Kidney epithelial cell (primary cell): Measurements from ENCODE around the gene DBX2. TPM values are rescaled to one million over a fixed set of nuclear protein-coding genes. Genes with fewer than 3 reads are reported as not detected.

Experiments used
- DNase-seq: peaks from one replicate; pipeline ENCODE4 v3.0.0-alpha.2; 2010; ENCODE audit warnings: low read depth
- H3K27me3 ChIP-seq: 2 replicates; pipeline ENCODE4 v1.6.0; 2011; ENCODE audit warnings: low read length; ENCODE audit not compliant: control insufficient read depth, insufficient read depth
- H3K36me3 ChIP-seq: 2 replicates; pipeline ENCODE4 v1.5.1; 2011; ENCODE audit warnings: low read length; ENCODE audit not compliant: control insufficient read depth, insufficient read depth
- H3K4me3 ChIP-seq: 2 replicates; pipeline ENCODE4 v1.5.1; 2011; ENCODE audit warnings: low read depth, mild to moderate bottlenecking, control low read depth, low read length
- total RNA-seq: library from RNA; depleted of rRNA; stranded (reverse); fragments of >200 nt; gene quantifications from 2 replicates; pipeline ENCODE4 v1.2.3, GENCODE V29; 2015
- TF ChIP-seq, protein P1 (sequence below): IDR thresholded peaks from 2 replicates; pipeline ENCODE4 v1.5.1; 2011; ENCODE audit warnings: mild to moderate bottlenecking, moderate library complexity, low read length, control low read depth, inconsistent platforms; ENCODE audit not compliant: insufficient read depth, poor library complexity, severe bottlenecking

Gene DBX2
- total RNA-seq, 1 donor from 2014 or later, result not detected

DNA sequence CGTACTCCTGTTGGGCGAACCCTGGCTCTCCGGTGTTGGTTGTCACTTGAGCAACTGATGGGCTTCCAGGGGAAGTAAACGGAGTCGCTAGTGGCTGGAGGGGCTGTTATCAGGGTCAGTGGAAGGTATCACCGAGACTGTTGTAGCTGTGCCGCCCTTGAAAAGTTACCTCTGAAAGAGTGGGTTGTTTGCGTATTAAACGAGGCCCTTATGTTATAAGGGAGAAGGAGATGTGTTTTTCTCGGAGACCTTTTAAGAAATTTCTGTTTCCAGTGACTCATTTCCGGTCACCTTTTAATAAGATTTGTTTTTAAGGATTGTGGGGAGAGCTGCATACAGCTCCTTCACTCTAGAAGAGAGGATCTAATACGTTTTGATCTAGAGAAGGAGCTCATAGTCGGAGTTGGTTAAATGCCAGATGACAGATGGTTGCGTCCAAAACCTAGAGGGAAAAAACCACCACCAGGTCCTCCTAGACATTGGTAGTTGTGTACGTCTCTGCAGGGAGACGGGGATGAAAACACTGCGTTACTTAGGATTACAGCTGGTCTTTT, 750 bp upstream of the DBX2 start:
- no peaks in the 10 kb centered on the region for H3K36me3 ChIP-seq
- TF ChIP-seq, protein P1, sequence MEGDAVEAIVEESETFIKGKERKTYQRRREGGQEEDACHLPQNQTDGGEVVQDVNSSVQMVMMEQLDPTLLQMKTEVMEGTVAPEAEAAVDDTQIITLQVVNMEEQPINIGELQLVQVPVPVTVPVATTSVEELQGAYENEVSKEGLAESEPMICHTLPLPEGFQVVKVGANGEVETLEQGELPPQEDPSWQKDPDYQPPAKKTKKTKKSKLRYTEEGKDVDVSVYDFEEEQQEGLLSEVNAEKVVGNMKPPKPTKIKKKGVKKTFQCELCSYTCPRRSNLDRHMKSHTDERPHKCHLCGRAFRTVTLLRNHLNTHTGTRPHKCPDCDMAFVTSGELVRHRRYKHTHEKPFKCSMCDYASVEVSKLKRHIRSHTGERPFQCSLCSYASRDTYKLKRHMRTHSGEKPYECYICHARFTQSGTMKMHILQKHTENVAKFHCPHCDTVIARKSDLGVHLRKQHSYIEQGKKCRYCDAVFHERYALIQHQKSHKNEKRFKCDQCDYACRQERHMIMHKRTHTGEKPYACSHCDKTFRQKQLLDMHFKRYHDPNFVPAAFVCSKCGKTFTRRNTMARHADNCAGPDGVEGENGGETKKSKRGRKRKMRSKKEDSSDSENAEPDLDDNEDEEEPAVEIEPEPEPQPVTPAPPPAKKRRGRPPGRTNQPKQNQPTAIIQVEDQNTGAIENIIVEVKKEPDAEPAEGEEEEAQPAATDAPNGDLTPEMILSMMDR, result no peak
- peak overlapping the region; percentile 38 for H3K4me3 ChIP-seq
- H3K27me3 ChIP-seq, result peaks cover 22% of the 10 kb centered on the region
- no peak for DNase-seq

GRCh38 chr12:45049912-45050750, 768 bp downstream of the DBX2 start:
- TF ChIP-seq, protein P1, result no peak
- peaks cover 22% of the 10 kb centered on the region for H3K27me3 ChIP-seq
- H3K36me3 ChIP-seq, result no peaks in the 10 kb centered on the region
- no peak for DNase-seq
- H3K4me3 ChIP-seq, result no peak overlapping the region

DNA sequence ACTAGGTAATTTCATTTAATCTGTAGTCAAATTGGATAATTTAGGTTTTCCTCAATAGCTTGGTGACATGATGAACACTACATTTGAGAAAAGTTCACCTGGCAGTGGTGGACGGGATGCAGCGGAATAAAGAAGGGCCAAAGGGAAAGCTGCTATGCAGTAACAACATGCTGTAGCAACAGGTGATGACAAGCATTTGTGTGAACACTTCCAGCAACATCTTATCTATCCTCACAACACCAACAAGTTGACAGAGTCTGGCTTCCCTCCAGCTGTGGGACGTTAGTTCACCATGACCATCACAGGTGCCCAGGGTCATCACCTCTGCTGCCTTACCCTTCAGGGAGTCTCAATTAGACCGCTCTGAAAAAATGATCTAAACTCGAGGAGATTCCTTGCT, 8.3 kb downstream of the DBX2 start:
- Histone ChIP-seq H3K4me3 (no peak overlapping the region), H3K36me3 (no peaks in the 10 kb centered on the region), H3K27me3 (no peaks in the 10 kb centered on the region)
- DNase-seq, result no peak
- TF ChIP-seq, protein P1, result no peak

DNA sequence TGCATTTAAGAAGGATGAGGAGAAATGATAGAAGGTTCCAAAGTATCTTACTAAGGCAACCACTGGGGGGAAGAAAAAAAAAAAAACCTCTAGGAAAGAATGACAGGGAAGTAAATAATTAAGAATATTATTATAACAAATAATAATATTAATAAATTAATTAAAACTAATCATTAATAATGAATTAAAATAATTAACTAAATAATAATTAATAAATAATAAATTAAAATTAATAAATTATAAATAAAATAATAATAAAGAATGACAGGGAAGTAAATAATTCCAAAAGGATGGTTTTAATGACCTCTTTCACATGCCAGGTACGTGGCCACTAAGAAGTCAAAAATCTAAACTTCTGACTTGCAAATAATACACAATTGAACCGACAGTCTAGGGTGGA, 9.9 kb downstream of the DBX2 start:
- TF ChIP-seq, protein P1, result no peak
- no peak for DNase-seq
- no peak overlapping the region for H3K4me3 ChIP-seq
- no peaks in the 10 kb centered on the region for H3K27me3 ChIP-seq
- no peaks in the 10 kb centered on the region for H3K36me3 ChIP-seq

GRCh38 chr12:45039757-45040156, 11.1 kb downstream of the DBX2 start:
- H3K27me3 ChIP-seq, result peaks cover 2% of the 10 kb centered on the region
- TF ChIP-seq, protein P1, result no peak
- DNase-seq, result no peak
- H3K4me3 ChIP-seq, result no peak overlapping the region
- H3K36me3 ChIP-seq, result no peaks in the 10 kb centered on the region
